HG03097 (cell line): Measurements from ENCODE around the gene RSPO4.

Experiments used
- ATAC-seq: cut with Tn5 transposase; IDR thresholded peaks from one replicate; pipeline ENCODE4 v1.9.1; 2021; ENCODE audit not compliant: unreplicated experiment, low FRiP score

The RSPO4 gene

DNA sequence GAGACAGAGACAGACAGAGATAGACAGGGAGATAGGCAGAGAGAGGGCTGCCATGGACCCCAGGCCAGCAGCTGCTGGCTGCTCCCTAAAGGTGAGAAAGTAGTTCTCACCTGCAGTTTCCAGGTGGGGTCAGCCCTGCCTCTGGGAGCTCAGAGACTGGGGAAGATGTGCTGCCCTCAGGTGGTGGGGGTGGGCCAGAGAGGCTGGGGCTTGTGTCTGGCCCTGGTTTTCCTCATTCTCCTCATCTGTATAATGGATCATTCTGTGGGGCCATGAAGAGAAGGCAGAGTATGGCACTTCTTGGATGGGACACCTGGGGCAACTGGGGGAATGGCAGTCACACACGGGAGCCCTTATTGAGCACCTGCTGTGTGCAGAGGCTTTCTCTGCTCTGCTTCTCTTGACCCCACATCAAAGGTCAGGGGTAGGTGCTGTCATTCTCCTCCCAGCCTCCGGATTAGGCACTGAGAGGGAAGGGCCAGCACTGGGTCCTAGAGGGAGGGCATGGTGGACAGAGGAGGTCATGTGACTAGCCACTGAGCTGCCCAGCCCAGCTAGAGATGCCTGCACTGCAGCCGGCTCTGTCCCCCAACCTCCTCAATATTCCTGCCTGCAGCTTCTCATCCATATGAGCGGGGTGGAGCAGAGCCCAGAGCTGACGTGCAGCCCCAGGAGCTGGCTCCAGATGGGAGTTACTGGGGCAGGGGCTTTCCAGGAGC lies 90.1 kb downstream of the RSPO4 start:
- ATAC-seq = no peak

DNA sequence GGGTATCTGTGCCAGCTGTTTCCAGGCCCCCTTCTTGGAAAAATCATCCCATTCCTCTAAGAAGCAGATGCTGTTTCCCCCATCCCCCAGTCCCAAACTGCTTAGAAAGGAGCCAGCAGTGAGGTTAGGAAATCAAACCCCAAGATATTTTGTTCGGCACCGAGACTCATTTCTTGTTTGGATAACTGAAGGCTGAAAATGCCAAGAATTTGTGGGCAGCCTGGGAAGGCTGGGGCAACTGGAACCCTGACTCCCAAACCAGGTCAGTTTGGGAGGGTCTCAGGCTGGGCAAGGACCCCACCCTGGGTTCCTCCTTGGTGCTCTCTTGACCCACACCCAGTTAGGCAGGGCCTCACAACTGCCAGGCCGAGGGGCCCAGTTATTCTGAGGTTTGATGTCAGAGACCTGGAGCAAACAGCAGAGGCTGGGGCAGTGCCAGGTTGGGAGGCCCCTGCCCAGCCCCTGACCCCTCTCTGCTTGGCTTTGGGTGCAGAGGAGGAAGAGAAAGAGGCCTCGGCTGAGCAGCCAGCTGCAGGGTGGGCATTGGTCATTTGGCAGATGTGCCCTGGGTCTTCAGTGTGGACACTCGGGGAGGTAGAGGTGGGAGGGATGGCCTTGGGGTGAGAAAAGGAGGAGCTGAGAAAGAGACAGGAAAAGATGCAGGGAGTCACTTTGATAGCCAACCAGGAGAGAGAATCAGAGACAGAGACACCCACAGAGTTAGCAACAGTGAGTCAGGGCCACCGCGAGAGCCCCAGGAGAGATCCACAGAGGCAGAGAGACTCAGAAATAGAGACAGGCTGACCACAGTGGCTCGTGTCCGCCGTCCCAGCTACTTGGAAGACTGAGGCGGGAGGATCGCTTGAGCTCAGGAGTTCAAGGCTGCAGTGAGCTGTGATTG lies 91.0 kb downstream of the RSPO4 start:
- ATAC-seq = no peak

DNA sequence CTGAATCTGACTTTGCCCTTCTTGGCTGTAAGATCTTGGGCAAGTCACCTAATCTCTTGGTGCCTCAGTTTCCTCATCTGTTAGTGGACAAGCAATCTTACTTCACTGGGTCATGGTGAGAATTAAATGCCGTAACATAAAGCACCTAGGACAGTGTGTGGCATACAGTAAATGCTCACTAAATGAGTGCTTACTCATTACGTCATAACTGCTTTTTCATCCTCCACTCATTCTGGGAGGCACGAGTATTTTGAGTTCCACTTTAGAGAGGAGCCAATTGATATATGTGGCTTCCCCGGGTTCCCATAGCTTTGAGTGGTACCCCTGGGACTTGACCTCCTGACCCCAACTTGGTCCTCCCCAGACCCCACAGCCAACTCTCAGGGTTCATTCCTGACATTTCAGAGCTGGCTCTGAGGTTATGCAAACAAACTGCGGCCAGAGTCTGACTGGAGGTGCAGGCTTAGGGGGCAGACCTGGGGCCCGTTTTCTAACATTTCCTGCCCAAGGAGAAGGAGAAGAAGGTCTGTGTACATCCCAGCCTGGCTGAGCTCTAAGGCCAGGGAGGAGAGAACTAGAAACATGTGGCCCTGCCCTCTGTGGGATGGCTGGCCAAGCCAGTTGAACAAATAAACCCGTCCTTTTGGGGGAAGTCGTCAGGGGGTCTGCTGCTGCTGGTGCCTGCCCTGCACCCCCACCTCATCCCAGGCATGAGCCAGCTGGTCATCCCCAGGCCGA lies 91.8 kb downstream of the RSPO4 start:
- ATAC-seq = no peak

DNA sequence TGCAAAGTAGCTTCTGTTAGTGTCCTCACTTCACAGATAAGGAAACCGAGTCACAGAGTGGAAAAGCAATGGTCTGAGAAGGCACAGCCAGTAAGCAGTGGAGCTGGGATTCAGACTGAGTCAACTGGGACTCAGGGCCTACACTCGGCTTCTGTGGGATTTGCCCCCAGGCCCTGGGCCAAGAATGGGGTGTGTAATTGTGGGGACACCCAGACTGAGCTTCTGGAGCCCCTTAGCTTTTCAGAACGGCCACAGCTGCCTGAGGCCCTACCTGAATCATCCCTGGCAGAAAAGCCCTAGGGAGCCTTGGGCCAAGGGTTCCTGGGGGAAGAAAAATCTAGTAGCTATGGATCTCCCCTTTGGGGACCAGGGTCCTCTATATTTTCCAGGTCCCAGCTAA lies 92.5 kb downstream of the RSPO4 start:
- no peak for ATAC-seq
